ENCODE data around the gene RAB11FIP3.
"Not testable (repeated sequence)": the region's sequence is repeated elsewhere in the genome, so short reads cannot be mapped to it uniquely, and the experiment has no call there.

Gene RAB11FIP3

GRCh38 chr16:425740-426114, 278 bp downstream of the RAB11FIP3 start:
- DNase-seq: no peak

- no peak for DNase-seq
These were observed 861 bp downstream of the RAB11FIP3 start for GRCh38 chr16:426115-426905.

GRCh38 chr16:426906-427249, 1.4 kb downstream of the RAB11FIP3 start:
- DNase-seq: no peak

- no peak for DNase-seq
These were observed 1.8 kb downstream of the RAB11FIP3 start for GRCh38 chr16:427250-427649.

GRCh38 chr16:430904-431303, 5.5 kb downstream of the RAB11FIP3 start:
- no peak for DNase-seq

GRCh38 chr16:440627-441026, 15.2 kb downstream of the RAB11FIP3 start:
- no peak for DNase-seq

- no peak for DNase-seq
These were observed 16.0 kb downstream of the RAB11FIP3 start for GRCh38 chr16:441447-441846.

- no peak for DNase-seq
These were observed 17.5 kb downstream of the RAB11FIP3 start for GRCh38 chr16:442976-443375.

- DNase-seq: no peak
These were observed 18.6 kb downstream of the RAB11FIP3 start for GRCh38 chr16:444027-444426.

- no peak for DNase-seq
These were observed 20.1 kb downstream of the RAB11FIP3 start for GRCh38 chr16:445566-445965.

GRCh38 chr16:450385-450784, 24.9 kb downstream of the RAB11FIP3 start:
- no peak for DNase-seq

GRCh38 chr16:450785-451512, 25.5 kb downstream of the RAB11FIP3 start:
- no peak for DNase-seq

- no peak for DNase-seq
These were observed 29.0 kb downstream of the RAB11FIP3 start for GRCh38 chr16:454397-454940.

- DNase-seq: no peak
These were observed 30.0 kb downstream of the RAB11FIP3 start for GRCh38 chr16:455453-455852.

GRCh38 chr16:456891-457483, 31.5 kb downstream of the RAB11FIP3 start:
- DNase-seq: no peak

- DNase-seq: no peak
These were observed 32.4 kb downstream of the RAB11FIP3 start for GRCh38 chr16:457732-458400.

GRCh38 chr16:459761-460160, 34.3 kb downstream of the RAB11FIP3 start:
- DNase-seq: no peak

- DNase-seq: no peak
These were observed 35.3 kb downstream of the RAB11FIP3 start for GRCh38 chr16:460787-461186.

GRCh38 chr16:463071-463470, 37.6 kb downstream of the RAB11FIP3 start:
- DNase-seq: no peak

- no peak for DNase-seq
These were observed 41.2 kb downstream of the RAB11FIP3 start for GRCh38 chr16:466651-467050.

- DNase-seq: not testable (repeated sequence)
These were observed 41.9 kb downstream of the RAB11FIP3 start for GRCh38 chr16:467249-467871.

GRCh38 chr16:468068-468821, 42.8 kb downstream of the RAB11FIP3 start:
- no peak for DNase-seq

Measured in activated CD4-positive, alpha-beta T cell treated with anti-CD3 and anti-CD28 coated beads for 1 hour (primary cell).